ENCODE data around the gene TMEM18. TPM values are rescaled to one million over a fixed set of nuclear protein-coding genes. Genes with fewer than 3 reads are reported as not detected.

Gene TMEM18
- total RNA-seq, 1 experiment from 2014 or later, result 19.0 TPM

DNA sequence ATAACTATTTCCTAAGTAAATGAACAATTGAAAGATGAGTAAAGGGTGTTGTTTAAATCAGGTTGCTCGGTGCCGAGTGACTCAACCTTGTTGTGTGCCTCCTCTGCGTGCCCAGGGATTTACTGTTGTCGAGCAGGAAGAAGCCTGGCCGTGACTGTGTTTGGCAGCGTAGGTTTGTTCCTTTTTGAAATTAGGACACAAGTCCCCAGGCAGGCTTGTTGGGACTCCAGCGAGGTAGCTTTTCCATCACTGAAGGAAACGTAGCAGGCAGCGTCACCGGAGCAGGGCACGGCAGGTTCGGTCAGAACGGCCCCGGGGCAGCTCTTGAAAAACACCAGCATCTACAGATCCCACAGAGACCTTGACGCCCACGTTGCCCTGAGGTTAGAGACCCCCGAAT lies 48.6 kb downstream of the TMEM18 start:
- H3K36me3 Mint-ChIP-seq (ENCODE audit: insufficient read depth, unreplicated experiment), result peaks cover 7% of the 10 kb centered on the region
- H3K27me3 Mint-ChIP-seq (ENCODE audit: unreplicated experiment), result no peaks in the 10 kb centered on the region
- peak overlapping the region; percentile 83 for H3K27ac Mint-ChIP-seq (ENCODE audit: unreplicated experiment)
- H3K9me3 Mint-ChIP-seq (ENCODE audit: low read depth, unreplicated experiment), result no peaks in the 10 kb centered on the region
- H3K4me3 Mint-ChIP-seq (ENCODE audit: low read depth, unreplicated experiment), result peak overlapping the region; percentile 82
- CTCF ChIA-PET, result no interaction called here
- DNase-seq, result peak; percentile 54
- no TSS peak for BruUV-seq (replicated peaks)
- TF ChIP-seq, protein P1, sequence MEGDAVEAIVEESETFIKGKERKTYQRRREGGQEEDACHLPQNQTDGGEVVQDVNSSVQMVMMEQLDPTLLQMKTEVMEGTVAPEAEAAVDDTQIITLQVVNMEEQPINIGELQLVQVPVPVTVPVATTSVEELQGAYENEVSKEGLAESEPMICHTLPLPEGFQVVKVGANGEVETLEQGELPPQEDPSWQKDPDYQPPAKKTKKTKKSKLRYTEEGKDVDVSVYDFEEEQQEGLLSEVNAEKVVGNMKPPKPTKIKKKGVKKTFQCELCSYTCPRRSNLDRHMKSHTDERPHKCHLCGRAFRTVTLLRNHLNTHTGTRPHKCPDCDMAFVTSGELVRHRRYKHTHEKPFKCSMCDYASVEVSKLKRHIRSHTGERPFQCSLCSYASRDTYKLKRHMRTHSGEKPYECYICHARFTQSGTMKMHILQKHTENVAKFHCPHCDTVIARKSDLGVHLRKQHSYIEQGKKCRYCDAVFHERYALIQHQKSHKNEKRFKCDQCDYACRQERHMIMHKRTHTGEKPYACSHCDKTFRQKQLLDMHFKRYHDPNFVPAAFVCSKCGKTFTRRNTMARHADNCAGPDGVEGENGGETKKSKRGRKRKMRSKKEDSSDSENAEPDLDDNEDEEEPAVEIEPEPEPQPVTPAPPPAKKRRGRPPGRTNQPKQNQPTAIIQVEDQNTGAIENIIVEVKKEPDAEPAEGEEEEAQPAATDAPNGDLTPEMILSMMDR (IDR thresholded peaks at IDR 0.05; ENCODE audit: unreplicated experiment), result no peak
- intact Hi-C loops (cut with micrococcal nuclease; ENCODE audit: unreplicated experiment), result no loop called here
- peaks cover 7% of the 10 kb centered on the region for H3K4me1 Mint-ChIP-seq (ENCODE audit: low read depth, unreplicated experiment)

DNA sequence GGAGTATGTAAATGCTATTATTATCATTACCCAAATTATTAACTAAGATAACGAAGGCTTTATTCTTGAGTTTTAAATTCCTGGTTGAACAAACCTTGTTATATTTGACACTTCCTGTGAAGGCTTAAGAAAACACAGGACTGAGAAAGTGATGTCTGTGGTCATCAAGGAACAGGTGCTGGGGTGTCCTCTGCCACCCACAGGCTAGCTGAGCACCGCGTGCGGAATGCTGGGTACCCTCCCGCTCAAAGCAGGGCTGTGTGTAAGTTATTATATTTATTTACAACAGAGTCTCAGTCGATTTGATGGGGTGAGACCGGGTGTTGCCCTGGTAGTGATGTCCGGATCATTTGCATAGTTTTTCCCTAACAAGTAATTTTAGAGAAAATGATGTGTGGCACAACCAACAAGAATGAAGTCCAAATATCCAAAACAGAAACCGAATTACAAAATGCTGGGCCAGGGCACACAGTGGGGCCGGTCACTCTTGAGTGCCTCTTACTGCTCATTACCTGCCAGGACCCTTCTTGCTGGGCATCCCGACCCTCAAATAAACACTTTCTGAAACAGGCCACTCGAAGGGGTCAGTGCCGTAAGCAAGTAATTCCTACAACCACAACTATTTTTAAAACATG lies 49.2 kb downstream of the TMEM18 start:
- H3K27me3 Mint-ChIP-seq (ENCODE audit: unreplicated experiment), result no peaks in the 10 kb centered on the region
- intact Hi-C loops (cut with micrococcal nuclease; ENCODE audit: unreplicated experiment), result no loop called here
- H3K4me1 Mint-ChIP-seq (ENCODE audit: low read depth, unreplicated experiment), result peaks cover under 1% of the 10 kb centered on the region
- peak overlapping the region; percentile 82 for H3K4me3 Mint-ChIP-seq (ENCODE audit: low read depth, unreplicated experiment)
- H3K9me3 Mint-ChIP-seq (ENCODE audit: low read depth, unreplicated experiment), result no peaks in the 10 kb centered on the region
- H3K27ac Mint-ChIP-seq (ENCODE audit: unreplicated experiment), result peak overlapping the region; percentile 83
- peaks cover 7% of the 10 kb centered on the region for H3K36me3 Mint-ChIP-seq (ENCODE audit: insufficient read depth, unreplicated experiment)
- TF ChIP-seq, protein P1 (IDR thresholded peaks at IDR 0.05; ENCODE audit: unreplicated experiment), result no peak
- no peak for DNase-seq
- no TSS peak for BruUV-seq (replicated peaks)
- CTCF ChIA-PET, result no interaction called here

DNA sequence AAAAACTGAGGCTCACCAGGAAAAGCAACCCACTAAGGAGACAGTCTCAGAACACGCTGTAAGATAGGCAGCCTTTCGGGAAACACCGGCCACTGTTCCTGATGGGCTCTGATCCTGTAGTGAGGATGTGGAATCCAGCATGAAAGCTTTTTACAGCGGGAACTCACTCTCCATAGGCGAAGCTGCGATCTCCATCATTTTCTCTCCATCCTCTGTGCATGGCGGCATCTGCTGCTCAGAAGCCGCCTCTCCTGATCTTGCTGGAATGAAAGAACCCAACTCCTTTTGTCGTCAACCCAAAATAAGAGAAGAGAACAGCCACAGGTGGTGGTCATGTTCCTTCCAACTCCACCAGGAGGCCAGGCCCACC lies 49.9 kb downstream of the TMEM18 start:
- Mint-ChIP-seq H3K36me3 (ENCODE audit: insufficient read depth, unreplicated experiment) (peaks cover 7% of the 10 kb centered on the region), H3K27me3 (ENCODE audit: unreplicated experiment) (no peaks in the 10 kb centered on the region), H3K9me3 (ENCODE audit: low read depth, unreplicated experiment) (no peaks in the 10 kb centered on the region), H3K4me3 (ENCODE audit: low read depth, unreplicated experiment) (no peak overlapping the region), H3K27ac (ENCODE audit: unreplicated experiment) (no peak overlapping the region), H3K4me1 (ENCODE audit: low read depth, unreplicated experiment) (no peaks in the 10 kb centered on the region)
- TF ChIP-seq, protein P1 (IDR thresholded peaks at IDR 0.05; ENCODE audit: unreplicated experiment), result no peak
- DNase-seq, result no peak
- BruUV-seq (replicated peaks), result no TSS peak
- CTCF ChIA-PET, result no interaction called here
- intact Hi-C loops (cut with micrococcal nuclease; ENCODE audit: unreplicated experiment), result no loop called here

DNA sequence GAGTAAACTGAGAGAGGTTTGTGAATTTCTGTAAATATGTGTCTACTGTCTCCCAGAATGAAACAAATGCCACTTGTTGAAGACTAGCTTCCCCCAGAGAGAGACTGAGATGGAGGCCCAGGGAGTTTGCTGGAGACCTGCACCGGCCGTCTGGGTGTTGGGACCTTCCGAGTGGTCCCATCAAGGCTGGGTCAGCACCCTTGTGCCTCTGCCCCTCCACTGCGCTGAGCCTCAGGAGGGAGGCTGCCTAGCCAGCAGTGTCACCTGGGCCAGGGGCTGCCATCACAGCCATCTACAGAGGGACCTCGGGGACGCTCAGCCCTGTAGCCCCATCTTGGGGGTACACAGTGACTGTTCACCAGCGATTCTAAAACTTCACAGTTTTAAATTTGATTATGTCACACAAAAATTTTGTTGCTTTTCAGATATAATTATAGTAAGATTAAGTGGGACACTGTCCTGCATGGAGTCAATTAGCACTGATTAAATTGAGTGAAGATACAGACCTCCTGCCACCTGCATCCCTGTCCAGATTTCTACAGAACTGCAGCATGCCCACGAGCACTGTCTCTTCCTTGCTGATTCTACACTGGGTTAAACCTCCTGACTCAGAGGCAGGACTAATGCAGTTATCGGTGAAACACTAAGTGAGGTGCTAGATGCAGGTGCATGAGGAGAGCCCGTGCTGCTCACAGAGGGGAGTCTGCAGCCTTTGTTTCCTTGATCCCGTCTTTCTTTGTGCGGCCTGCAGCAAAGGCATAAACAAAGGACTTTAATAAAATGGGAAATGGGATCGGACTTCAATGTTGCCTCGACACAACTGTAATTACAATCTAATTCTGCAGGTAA lies 50.5 kb downstream of the TMEM18 start:
- intact Hi-C loops (cut with micrococcal nuclease; ENCODE audit: unreplicated experiment), result no loop called here
- Mint-ChIP-seq H3K9me3 (ENCODE audit: low read depth, unreplicated experiment) (no peaks in the 10 kb centered on the region), H3K27ac (ENCODE audit: unreplicated experiment) (no peak overlapping the region), H3K4me1 (ENCODE audit: low read depth, unreplicated experiment) (no peaks in the 10 kb centered on the region), H3K36me3 (ENCODE audit: insufficient read depth, unreplicated experiment) (peaks cover 7% of the 10 kb centered on the region), H3K27me3 (ENCODE audit: unreplicated experiment) (no peaks in the 10 kb centered on the region), H3K4me3 (ENCODE audit: low read depth, unreplicated experiment) (no peak overlapping the region)
- TF ChIP-seq, protein P1 (IDR thresholded peaks at IDR 0.05; ENCODE audit: unreplicated experiment), result no peak
- BruUV-seq (replicated peaks), result no TSS peak
- CTCF ChIA-PET, result no interaction called here
- DNase-seq, result no peak

All from Calu3 (cell line).